WTC11 (cell line): ENCODE results near the gene AK2. TPM values are rescaled to one million over a fixed set of nuclear protein-coding genes. Genes with fewer than 3 reads are reported as not detected.
A peak's percentile ranks its signal among the peaks of the same experiment; 100 is the strongest.

Experiments
- ATAC-seq: fragments of 200-7000 bp; cut with Tn5 transposase; 2 replicates; pipeline ENCODE4 v1.10.0; 2021; ENCODE audit warnings: mild to moderate bottlenecking, moderate library complexity
- CTCF ChIA-PET: fragments of 300-600 bp; sonication (Branson Sonifier 250); formaldehyde crosslinking; loops from one replicate; lab custom pipeline; 2021; ENCODE audit warnings: antibody characterized with exemption; lab: Charles Lee
- POLR2A ChIA-PET: fragments of 350-600 bp; sonication (Branson Sonifier 250); formaldehyde crosslinking; loops from one replicate; lab custom pipeline; 2021; ENCODE audit warnings: antibody characterized with exemption; lab: Charles Lee
- DNase-seq: peaks from one replicate; pipeline ENCODE4 v3.0.0; 2021; ENCODE audit warnings: low spot score
- H3K27ac Mint-ChIP-seq: 2 replicates; pipeline ENCODE4 v1.8.0; 2021; ENCODE audit warnings: mixed read lengths
- H3K27me3 Mint-ChIP-seq: 2 replicates; pipeline ENCODE4 v1.8.0; 2021; ENCODE audit warnings: low read depth, mild to moderate bottlenecking, moderate library complexity, mixed read lengths
- H3K36me3 Mint-ChIP-seq: 2 replicates; pipeline ENCODE4 v1.8.0; 2021; ENCODE audit warnings: mixed read lengths
- H3K4me1 Mint-ChIP-seq: 2 replicates; pipeline ENCODE4 v1.8.0; 2022; ENCODE audit warnings: mixed read lengths
- H3K4me3 Mint-ChIP-seq: 2 replicates; pipeline ENCODE4 v1.8.0; 2021; ENCODE audit warnings: mild to moderate bottlenecking, moderate library complexity, mixed read lengths
- H3K9me3 Mint-ChIP-seq: 2 replicates; pipeline ENCODE4 v1.8.0; 2021; ENCODE audit warnings: mixed read lengths
- ARID4B ChIP-seq: sonication (generic); formaldehyde crosslinking; IDR thresholded peaks from 2 replicates; pipeline ENCODE4 v1.8.0; 2023; ENCODE audit warnings: missing genetic modification reagents, mild to moderate bottlenecking, borderline replicate concordance
- ATF1 ChIP-seq: sonication (generic); formaldehyde crosslinking; IDR thresholded peaks from 2 replicates; pipeline ENCODE4 v1.8.1; 2023; ENCODE audit warnings: mild to moderate bottlenecking, moderate library complexity, missing genetic modification reagents
- E2F1 ChIP-seq: sonication (generic); formaldehyde crosslinking; IDR thresholded peaks from 2 replicates; pipeline ENCODE4 v1.8.0; 2022; ENCODE audit warnings: mild to moderate bottlenecking, missing genetic modification reagents
- E2F4 ChIP-seq: sonication (generic); formaldehyde crosslinking; IDR thresholded peaks from 2 replicates; pipeline ENCODE4 v1.8.1; 2022; ENCODE audit warnings: low read depth, mild to moderate bottlenecking, moderate library complexity, missing genetic modification reagents, borderline replicate concordance
- ERG ChIP-seq: fragments of 250-450 bp; sonication (Bioruptor Pico); IDR thresholded peaks from 2 replicates; pipeline ENCODE4 v1.8.0; 2021; ENCODE audit warnings: mild to moderate bottlenecking
- FOXJ3 ChIP-seq: sonication (generic); formaldehyde crosslinking; IDR thresholded peaks from 2 replicates; pipeline ENCODE4 v1.9.0; 2021; ENCODE audit warnings: missing genetic modification reagents, mild to moderate bottlenecking, borderline replicate concordance
- FOXP1 ChIP-seq: sonication (generic); formaldehyde crosslinking; IDR thresholded peaks from 2 replicates; pipeline ENCODE4 v1.8.0; 2022; ENCODE audit warnings: missing genetic modification reagents, mild to moderate bottlenecking, moderate library complexity, borderline replicate concordance
- GABPB1 ChIP-seq: sonication (generic); formaldehyde crosslinking; IDR thresholded peaks from 2 replicates; pipeline ENCODE4 v1.8.1; 2023; ENCODE audit warnings: mild to moderate bottlenecking, missing genetic modification reagents
- GRHL2 ChIP-seq: fragments of 250-450 bp; sonication (Bioruptor Pico); IDR thresholded peaks from 2 replicates; pipeline ENCODE4 v1.8.0; 2022; ENCODE audit warnings: mild to moderate bottlenecking, moderate library complexity; ENCODE audit not compliant: insufficient replicate concordance, severe bottlenecking
- IRF2 ChIP-seq: sonication (generic); formaldehyde crosslinking; IDR thresholded peaks from 2 replicates; pipeline ENCODE4 v1.8.0; 2022; ENCODE audit warnings: low read depth, missing genetic modification reagents, borderline replicate concordance
- KAT7 ChIP-seq: sonication (generic); formaldehyde crosslinking; IDR thresholded peaks from 2 replicates; pipeline ENCODE4 v1.8.1; 2023; ENCODE audit warnings: missing genetic modification reagents, mild to moderate bottlenecking, borderline replicate concordance
- NFE2L1 ChIP-seq: sonication (generic); formaldehyde crosslinking; IDR thresholded peaks from 2 replicates; pipeline ENCODE4 v1.8.1; 2023; ENCODE audit warnings: missing genetic modification reagents
- NR3C1 ChIP-seq: sonication (generic); formaldehyde crosslinking; conservative IDR thresholded peaks from 2 replicates; pipeline ENCODE4 v1.8.1; 2023; ENCODE audit warnings: low read depth, mild to moderate bottlenecking, missing genetic modification reagents
- OVOL2 ChIP-seq: fragments of 250-450 bp; sonication (Bioruptor Pico); IDR thresholded peaks from 2 replicates; pipeline ENCODE4 v1.9.0; 2021; ENCODE audit warnings: mild to moderate bottlenecking, borderline replicate concordance
- PRRX2 ChIP-seq: fragments of 250-450 bp; sonication (Bioruptor Pico); IDR thresholded peaks from 2 replicates; pipeline ENCODE4 v1.8.0; 2021; ENCODE audit warnings: mild to moderate bottlenecking
- RELA ChIP-seq: sonication (generic); formaldehyde crosslinking; IDR thresholded peaks from 2 replicates; pipeline ENCODE4 v1.8.1; 2022; ENCODE audit warnings: missing genetic modification reagents, mild to moderate bottlenecking, borderline replicate concordance
- USF2 ChIP-seq: sonication (generic); formaldehyde crosslinking; IDR thresholded peaks from 2 replicates; pipeline ENCODE4 v1.8.1; 2023; ENCODE audit warnings: mild to moderate bottlenecking, missing genetic modification reagents, moderate library complexity
- ZNF396 ChIP-seq: fragments of 250-450 bp; sonication (Bioruptor Pico); IDR thresholded peaks from 2 replicates; pipeline ENCODE4 v1.8.0; 2021; ENCODE audit warnings: mild to moderate bottlenecking, moderate library complexity, borderline replicate concordance
- ZNF416 ChIP-seq: fragments of 250-450 bp; sonication (Bioruptor Pico); IDR thresholded peaks from 2 replicates; pipeline ENCODE4 v1.9.0; 2021; ENCODE audit warnings: mild to moderate bottlenecking, inconsistent platforms
- ZNF671 ChIP-seq: fragments of 250-450 bp; sonication (Bioruptor Pico); IDR thresholded peaks from 2 replicates; pipeline ENCODE4 v1.8.0; 2021; ENCODE audit warnings: mild to moderate bottlenecking
- total RNA-seq: library from RNA; stranded (reverse); gene quantifications from 3 replicates; pipeline ENCODE4 v1.2.3, GENCODE V29; 2021
- TF ChIP-seq, protein P1 (sequence below): fragments of 250-450 bp; sonication (Bioruptor Pico); IDR thresholded peaks from 2 replicates; pipeline ENCODE4 v2.1.2; 2022; ENCODE audit warnings: mild to moderate bottlenecking, moderate library complexity

The AK2 gene
- total RNA-seq, 1 experiment from 2014 or later = 124 TPM

GRCh38 chr1:33031506-33031905 lies 5.2 kb downstream of the AK2 start:
- H3K36me3 Mint-ChIP-seq = peaks cover 8% of the 10 kb centered on the region
- TF ChIP-seq NR3C1 (CRISPR knock-in tag) (no peak), KAT7 (CRISPR knock-in tag) (no peak), ZNF671 (CRISPR knock-in tag) (no peak), FOXJ3 (CRISPR knock-in tag) (no peak), GABPB1 (CRISPR knock-in tag) (no peak), ZNF416 (CRISPR knock-in tag) (no peak), USF2 (CRISPR knock-in tag) (no peak), ATF1 (CRISPR knock-in tag) (no peak), PRRX2 (no peak), RELA (CRISPR knock-in tag) (no peak), GRHL2 (CRISPR knock-in tag) (no peak), E2F4 (CRISPR knock-in tag) (no peak), ERG (CRISPR knock-in tag) (no peak), ZNF396 (CRISPR knock-in tag) (no peak), NFE2L1 (CRISPR knock-in tag) (no peak), E2F1 (CRISPR knock-in tag) (no peak), FOXP1 (CRISPR knock-in tag) (no peak)
- TF ChIP-seq, protein P1, sequence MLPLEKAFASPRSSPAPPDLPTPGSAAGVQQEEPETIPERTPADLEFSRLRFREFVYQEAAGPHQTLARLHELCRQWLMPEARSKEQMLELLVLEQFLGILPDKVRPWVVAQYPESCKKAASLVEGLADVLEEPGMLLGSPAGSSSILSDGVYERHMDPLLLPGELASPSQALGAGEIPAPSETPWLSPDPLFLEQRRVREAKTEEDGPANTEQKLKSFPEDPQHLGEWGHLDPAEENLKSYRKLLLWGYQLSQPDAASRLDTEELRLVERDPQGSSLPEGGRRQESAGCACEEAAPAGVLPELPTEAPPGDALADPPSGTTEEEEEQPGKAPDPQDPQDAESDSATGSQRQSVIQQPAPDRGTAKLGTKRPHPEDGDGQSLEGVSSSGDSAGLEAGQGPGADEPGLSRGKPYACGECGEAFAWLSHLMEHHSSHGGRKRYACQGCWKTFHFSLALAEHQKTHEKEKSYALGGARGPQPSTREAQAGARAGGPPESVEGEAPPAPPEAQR (CRISPR knock-in tag) = no peak
- TF ChIP-seq, all 79 proteins: peak for 0
- CTCF ChIA-PET = no interaction called here
- no peaks in the 10 kb centered on the region for H3K9me3 Mint-ChIP-seq
- peak overlapping the region; percentile 60; the same call in 1 of the 2 replicates for H3K27ac Mint-ChIP-seq
- no peaks in the 10 kb centered on the region for H3K27me3 Mint-ChIP-seq
- DNase-seq (no peak), ATAC-seq (no peak)
- H3K4me1 Mint-ChIP-seq = peaks cover 38% of the 10 kb centered on the region
- POLR2A ChIA-PET = no interaction called here
- no peak overlapping the region for H3K4me3 Mint-ChIP-seq

- ChIA-PET CTCF (interaction anchor here (0.7 to 1.3 kb wide), 3 partner anchors 56 to 154 kb away, joined by 3 to 4 read pairs (median 3); no protein-coding TSS in a partner anchor), POLR2A (no interaction called here)
- Mint-ChIP-seq H3K27ac (no peak overlapping the region), H3K4me1 (peaks cover 37% of the 10 kb centered on the region), H3K9me3 (no peaks in the 10 kb centered on the region), H3K4me3 (no peak overlapping the region), H3K27me3 (no peaks in the 10 kb centered on the region), H3K36me3 (peaks cover 8% of the 10 kb centered on the region)
- ATAC-seq (no peak), DNase-seq (no peak)
- TF ChIP-seq IRF2 = no peak
- TF ChIP-seq OVOL2 (CRISPR knock-in tag) = no peak
- no peak for TF ChIP-seq ARID4B
- no peak for TF ChIP-seq NR3C1 (CRISPR knock-in tag)
Measured at GRCh38 chr1:33030575-33030974, 6.1 kb downstream of the AK2 start.
